OCI-LY7 (cell line): ENCODE data around the gene ZMYND19. TPM values are rescaled to one million over a fixed set of nuclear protein-coding genes. Genes with fewer than 3 reads are reported as not detected.

ENCODE experiments used
- BruUV-seq: library from RNA; stranded (reverse); fragments of 400-500 nt; replicated peaks from 2 replicates; lab custom pipeline; 2021; lab: Mats Ljungman, UMichigan
- CTCF ChIA-PET: fragments of 300-600 bp; sonication (Branson Sonifier 250); formaldehyde crosslinking; loops from one replicate; lab custom pipeline; 2022; ENCODE audit warnings: antibody characterized with exemption; ENCODE audit not compliant: unreplicated experiment; lab: Charles Lee
- POLR2A ChIA-PET: fragments of 300-600 bp; sonication (Branson Sonifier 250); formaldehyde crosslinking; loops from one replicate; lab custom pipeline; 2022; ENCODE audit warnings: antibody characterized with exemption; lab: Charles Lee
- DNase-seq: peaks from one replicate; pipeline ENCODE4 v3.0.0-alpha.2; 2015; ENCODE audit warnings: low spot score
- H2AFZ ChIP-seq: fragments of 200-600 bp; sonication (generic), shearing (Covaris generic); 2 replicates; pipeline ENCODE4 v1.6.1; 2014; ENCODE audit warnings: mild to moderate bottlenecking, antibody characterized with exemption, low read length, moderate library complexity
- H3K27ac ChIP-seq: fragments of 200-600 bp; sonication (generic); 2 replicates; pipeline ENCODE4 v1.5.1; 2014; ENCODE audit warnings: mixed run types, low read depth, mild to moderate bottlenecking, moderate library complexity, low read length, inconsistent platforms; ENCODE audit not compliant: poor library complexity, severe bottlenecking
- H3K36me3 ChIP-seq: fragments of 200-600 bp; sonication (generic); 2 replicates; pipeline ENCODE4 v1.6.1; 2014; ENCODE audit warnings: mild to moderate bottlenecking, antibody characterized with exemption, low read length, moderate library complexity, mixed read lengths; ENCODE audit not compliant: insufficient read depth
- H3K4me1 ChIP-seq: fragments of 200-600 bp; sonication (generic); 2 replicates; pipeline ENCODE4 v1.5.1; 2014; ENCODE audit warnings: mild to moderate bottlenecking, low read length; ENCODE audit not compliant: insufficient read depth, poor library complexity, severe bottlenecking
- H3K4me2 ChIP-seq: fragments of 200-600 bp; sonication (generic); 2 replicates; pipeline ENCODE4 v1.6.1; 2014; ENCODE audit warnings: mild to moderate bottlenecking, low read length
- H3K4me3 ChIP-seq: fragments of 200-600 bp; sonication (generic); 2 replicates; pipeline ENCODE4 v1.5.1; 2014; ENCODE audit warnings: mild to moderate bottlenecking, low read depth, low read length; ENCODE audit not compliant: poor library complexity, severe bottlenecking
- H3K79me2 ChIP-seq: fragments of 200-600 bp; sonication (generic); 2 replicates; pipeline ENCODE4 v1.6.1; 2016; ENCODE audit warnings: low read depth, mild to moderate bottlenecking, low read length, moderate library complexity, mixed read lengths; ENCODE audit not compliant: insufficient read depth
- H3K9me2 ChIP-seq: fragments of 200-600 bp; sonication (generic); 2 replicates; pipeline ENCODE4 v1.6.1; 2016; ENCODE audit warnings: mild to moderate bottlenecking, low read length, mixed read lengths; ENCODE audit not compliant: insufficient read depth
- H3K9me3 ChIP-seq: fragments of 200-600 bp; sonication (generic); 2 replicates; pipeline ENCODE4 v1.6.1; 2014; ENCODE audit warnings: mild to moderate bottlenecking, mixed run types, low read length, mixed read lengths
- H4K20me1 ChIP-seq: fragments of 200-600 bp; sonication (generic); 2 replicates; pipeline ENCODE4 v1.6.1; 2014; ENCODE audit warnings: mild to moderate bottlenecking, antibody characterized with exemption, low read length, moderate library complexity, mixed read lengths; ENCODE audit not compliant: insufficient read depth
- EZH2phosphoT487 ChIP-seq: fragments of 200-600 bp; sonication (generic); IDR thresholded peaks from 2 replicates; pipeline ENCODE4 v1.6.1; 2018; ENCODE audit warnings: low read depth, borderline replicate concordance, mild to moderate bottlenecking, mixed run types, antibody characterized with exemption, low read length, moderate library complexity, mixed read lengths
- intact Hi-C: fragments of 100-400 bp; cut with micrococcal nuclease; formaldehyde crosslinking; loops from one replicate; pipeline ENCODE4 v1.10.0; 2022; ENCODE audit not compliant: unreplicated experiment
- total RNA-seq, 2 experiments: library from RNA; depleted of rRNA in 1 of 2; stranded (reverse); fragments of >200 nt in 1 of 2; shearing (Covaris generic) in 1 of 2; gene quantifications; 2 replicates each; pipeline ENCODE4 v1.2.3, GENCODE V29; 2014 to 2022
- TF ChIP-seq, protein P1 (sequence below): fragments of 200-600 bp; sonication (generic); conservative IDR thresholded peaks from 2 replicates; pipeline ENCODE4 v1.5.1; 2014; ENCODE audit warnings: mild to moderate bottlenecking, antibody characterized with exemption, low read length, moderate library complexity, mixed read lengths

Gene ZMYND19
- total RNA-seq, 2 experiments from 2014 or later = 48.4 to 65.8 TPM

DNA sequence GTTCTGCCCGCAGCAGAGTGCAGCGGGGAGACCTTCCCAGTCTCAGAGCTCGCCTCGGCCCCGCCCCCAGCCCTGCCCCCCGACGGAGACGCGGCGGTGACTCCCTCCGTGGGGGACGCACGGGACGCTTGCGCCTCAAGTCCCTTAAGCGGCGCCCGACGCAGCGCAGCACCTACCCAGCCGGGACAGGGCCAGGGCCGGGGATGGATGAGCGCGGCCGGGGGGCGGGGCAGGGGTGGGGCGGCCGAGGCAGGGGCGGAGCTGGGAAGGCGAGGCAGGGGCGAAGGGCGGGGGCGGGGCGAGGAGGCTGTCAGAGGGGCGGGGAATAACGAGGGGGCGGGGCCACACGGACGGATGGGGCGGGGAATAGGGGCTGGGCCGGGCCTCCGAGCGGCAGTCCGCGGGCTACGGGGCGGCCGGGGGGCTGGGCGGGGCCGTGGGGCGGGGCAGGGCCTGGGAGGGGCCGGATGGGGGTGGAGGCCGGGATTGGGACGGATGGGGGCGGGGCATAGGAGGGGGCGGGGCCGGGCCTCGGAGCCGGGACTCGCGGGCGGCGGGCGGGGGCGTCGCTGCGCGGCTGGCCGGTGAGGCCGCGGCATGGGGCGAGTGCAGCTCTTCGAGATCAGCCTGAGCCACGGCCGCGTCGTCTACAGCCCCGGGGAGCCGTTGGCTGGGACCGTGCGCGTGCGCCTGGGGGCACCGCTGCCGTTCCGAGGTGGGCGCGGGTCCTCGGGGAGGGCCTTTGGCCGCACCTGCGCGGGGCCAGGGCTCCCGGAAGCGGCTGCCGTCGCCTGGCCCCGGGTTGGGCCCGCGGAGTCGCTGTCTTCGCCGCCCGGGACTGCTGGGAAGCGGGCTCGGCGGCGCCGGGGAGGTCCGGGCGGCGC lies 15.1 kb upstream of the ZMYND19 start, which contains the start of gene ARRDC1:
ARRDC1 (plus strand) TSS at position 566 of the 884 bp plus-strand sequence; CDS start at position 598, 32 bp downstream.
- Histone ChIP-seq H3K79me2 (no peaks in the 10 kb centered on the region), H3K27ac (peak within 1 kb of the TSS; percentile 35), H3K9me3 (no peaks in the 10 kb centered on the region), H2AFZ (0 out of 2 replicates have a peak within 1 kb of the TSS, but pooled peaks have one; percentile 53), H3K4me2 (peak within 1 kb of the TSS; percentile 74), H4K20me1 (no peaks in the 10 kb centered on the region), H3K36me3 (no peaks in the 10 kb centered on the region), H3K4me3 (peak within 1 kb of the TSS; percentile 89), H3K9me2 (no peaks in the 10 kb centered on the region), H3K4me1 (peaks cover 32% of the 10 kb centered on the region)
- DNase-seq = peak; percentile 95
- no TSS peak for BruUV-seq
- intact Hi-C loops = loop anchor here (1.0 to 2.0 kb wide), 2 partner anchors 15 to 55 kb away; partner anchors contain the start of genes MRPL41, PNPLA7 and ZMYND19
- no peak for TF ChIP-seq EZH2phosphoT487
- TF ChIP-seq, protein P1, sequence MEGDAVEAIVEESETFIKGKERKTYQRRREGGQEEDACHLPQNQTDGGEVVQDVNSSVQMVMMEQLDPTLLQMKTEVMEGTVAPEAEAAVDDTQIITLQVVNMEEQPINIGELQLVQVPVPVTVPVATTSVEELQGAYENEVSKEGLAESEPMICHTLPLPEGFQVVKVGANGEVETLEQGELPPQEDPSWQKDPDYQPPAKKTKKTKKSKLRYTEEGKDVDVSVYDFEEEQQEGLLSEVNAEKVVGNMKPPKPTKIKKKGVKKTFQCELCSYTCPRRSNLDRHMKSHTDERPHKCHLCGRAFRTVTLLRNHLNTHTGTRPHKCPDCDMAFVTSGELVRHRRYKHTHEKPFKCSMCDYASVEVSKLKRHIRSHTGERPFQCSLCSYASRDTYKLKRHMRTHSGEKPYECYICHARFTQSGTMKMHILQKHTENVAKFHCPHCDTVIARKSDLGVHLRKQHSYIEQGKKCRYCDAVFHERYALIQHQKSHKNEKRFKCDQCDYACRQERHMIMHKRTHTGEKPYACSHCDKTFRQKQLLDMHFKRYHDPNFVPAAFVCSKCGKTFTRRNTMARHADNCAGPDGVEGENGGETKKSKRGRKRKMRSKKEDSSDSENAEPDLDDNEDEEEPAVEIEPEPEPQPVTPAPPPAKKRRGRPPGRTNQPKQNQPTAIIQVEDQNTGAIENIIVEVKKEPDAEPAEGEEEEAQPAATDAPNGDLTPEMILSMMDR = no peak
- CTCF ChIA-PET = interaction anchor here (0.6 kb wide), 2 partner anchors 17 to 21 kb away, joined by 3 read pairs; no protein-coding TSS in a partner anchor
- POLR2A ChIA-PET = interaction anchor here (0.6 to 0.8 kb wide), 3 partner anchors 14 to 22 kb away, joined by 3 to 4 read pairs (median 3); partner anchors contain the start of gene ZMYND19

DNA sequence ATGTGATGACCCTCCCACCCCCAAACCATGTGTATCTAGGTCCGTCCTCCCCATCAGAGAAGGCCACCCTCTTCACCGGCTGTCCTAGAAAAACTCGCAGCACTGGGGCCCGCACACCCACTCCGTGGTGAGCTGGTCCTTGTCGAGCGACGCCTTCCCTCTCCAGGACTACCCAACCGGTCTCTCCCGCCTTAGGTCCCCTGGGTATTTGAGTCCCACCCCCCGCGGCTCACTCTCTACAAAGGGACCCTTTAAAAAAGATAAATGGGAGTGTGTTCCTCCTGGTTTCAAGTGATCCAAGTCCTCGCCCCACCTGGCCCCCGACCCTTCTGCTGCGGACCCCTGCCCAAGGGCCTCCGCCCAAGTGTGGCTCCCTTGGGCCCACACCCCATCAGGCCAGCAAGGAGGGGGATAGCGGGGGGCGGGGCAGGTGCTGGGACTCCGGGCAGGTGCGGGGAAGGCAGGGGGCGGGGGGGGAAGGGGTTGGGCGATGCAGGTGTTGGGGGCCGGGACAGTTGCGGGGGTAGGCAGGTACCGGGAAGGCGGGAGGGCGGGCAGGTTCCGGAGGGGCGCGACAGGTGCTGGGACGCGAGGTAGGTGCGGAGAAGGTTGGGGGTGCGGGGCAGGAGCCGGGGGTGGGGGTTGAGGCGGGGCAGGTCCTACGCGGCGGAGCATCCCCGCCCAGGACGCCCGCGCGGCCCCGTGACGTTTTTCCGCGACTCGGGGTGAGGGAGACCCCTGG lies 14.2 kb upstream of the ZMYND19 start:
- DNase-seq = no peak
- no TSS peak for BruUV-seq

More for the DNA sequence above, 14.2 kb upstream of the ZMYND19 start:
- CTCF ChIA-PET = no interaction called here
- H3K27ac ChIP-seq = no peak overlapping the region
- peak overlapping the region; percentile 59 for H3K4me3 ChIP-seq
- TF ChIP-seq, protein P1 = no peak
- no peak for TF ChIP-seq EZH2phosphoT487
- POLR2A ChIA-PET = interaction anchor here (0.6 to 0.8 kb wide), 2 partner anchors 14 to 21 kb away, joined by 3 to 4 read pairs; partner anchors contain the start of gene ZMYND19
- no peaks in the 10 kb centered on the region for H3K79me2 ChIP-seq
- no peaks in the 10 kb centered on the region for H3K9me2 ChIP-seq
- intact Hi-C loops = loop anchor here (1.0 to 2.0 kb wide), 2 partner anchors 14 to 54 kb away; partner anchors contain the start of genes MRPL41, PNPLA7 and ZMYND19
- H3K36me3 ChIP-seq = no peaks in the 10 kb centered on the region
- no peaks in the 10 kb centered on the region for H4K20me1 ChIP-seq
- peaks cover 32% of the 10 kb centered on the region for H3K4me1 ChIP-seq
- no peak overlapping the region for H2AFZ ChIP-seq
- peak overlapping the region; percentile 62 for H3K4me2 ChIP-seq
- H3K9me3 ChIP-seq = no peaks in the 10 kb centered on the region
